ENCODE measurements around the gene SLCO3A1. TPM values are rescaled to one million over a fixed set of nuclear protein-coding genes. Genes with fewer than 3 reads are reported as not detected.

The SLCO3A1 gene
- polyA plus RNA-seq, 1 donor from 2014 or later = 3.1 TPM

DNA sequence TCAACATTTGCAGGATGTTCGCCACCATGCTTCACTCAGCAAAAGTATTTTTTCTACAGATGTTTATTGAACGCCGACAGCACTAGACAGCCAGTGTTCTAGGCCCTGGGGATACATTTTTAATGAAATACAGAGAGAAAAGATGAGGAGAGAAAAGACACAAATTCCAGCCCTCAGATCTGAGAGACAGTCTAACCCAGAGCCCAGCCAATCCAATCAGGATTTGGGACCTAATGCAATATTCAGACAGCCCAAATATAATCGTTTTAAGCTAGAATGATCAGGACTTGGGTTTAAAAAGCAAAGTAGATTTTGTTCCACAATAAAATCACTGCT, 174.8 kb downstream of the SLCO3A1 start:
- Mint-ChIP-seq H3K36me3 (no peaks in the 10 kb centered on the region), H3K27me3 (no peaks in the 10 kb centered on the region), H3K27ac (no peak overlapping the region)

GRCh38 chr15:92029767-92030166, 176.3 kb downstream of the SLCO3A1 start:
- Mint-ChIP-seq H3K4me3 (no peak overlapping the region), H3K27ac (no peak overlapping the region), H3K9me3 (no peaks in the 10 kb centered on the region), H3K4me1 (no peaks in the 10 kb centered on the region), H3K36me3 (peaks cover 3% of the 10 kb centered on the region), H3K27me3 (no peaks in the 10 kb centered on the region)

More for the DNA sequence above, 174.8 kb downstream of the SLCO3A1 start:
- Mint-ChIP-seq H3K9me3 (no peaks in the 10 kb centered on the region), H3K4me1 (no peaks in the 10 kb centered on the region), H3K4me3 (no peak overlapping the region)

GRCh38 chr15:92033314-92033713, 179.8 kb downstream of the SLCO3A1 start:
- H3K27me3 Mint-ChIP-seq = no peaks in the 10 kb centered on the region
- no peaks in the 10 kb centered on the region for H3K4me1 Mint-ChIP-seq
- H3K4me3 Mint-ChIP-seq = no peak overlapping the region
- H3K9me3 Mint-ChIP-seq = no peaks in the 10 kb centered on the region
- H3K36me3 Mint-ChIP-seq = peaks cover 3% of the 10 kb centered on the region
- no peak overlapping the region for H3K27ac Mint-ChIP-seq

DNA sequence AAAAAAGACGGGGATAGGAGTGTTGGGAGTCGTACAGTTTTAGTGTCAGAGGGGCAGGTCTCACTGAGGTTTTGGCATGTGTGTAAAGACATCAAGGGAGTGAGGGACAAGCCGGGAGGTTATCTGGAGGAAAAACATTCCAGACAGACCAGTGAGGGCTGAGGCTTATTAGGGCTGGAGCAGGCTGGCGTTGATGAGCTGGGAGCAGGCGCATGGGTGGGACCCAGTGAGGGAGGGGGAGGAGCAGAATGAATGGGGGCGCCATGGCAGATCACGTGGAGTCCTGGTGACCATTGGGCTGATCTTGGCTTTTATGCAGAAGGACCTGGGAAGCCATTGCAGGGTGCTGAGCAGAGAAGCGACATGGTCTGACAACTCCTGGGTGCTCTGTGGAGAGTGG, 180.2 kb downstream of the SLCO3A1 start:
- Mint-ChIP-seq H3K36me3 (peaks cover 3% of the 10 kb centered on the region), H3K27ac (no peak overlapping the region), H3K27me3 (no peaks in the 10 kb centered on the region), H3K4me3 (no peak overlapping the region), H3K4me1 (no peaks in the 10 kb centered on the region), H3K9me3 (peaks cover 0 to 2% (median under 1%) of the 10 kb centered on the region in 3 donors)

DNA sequence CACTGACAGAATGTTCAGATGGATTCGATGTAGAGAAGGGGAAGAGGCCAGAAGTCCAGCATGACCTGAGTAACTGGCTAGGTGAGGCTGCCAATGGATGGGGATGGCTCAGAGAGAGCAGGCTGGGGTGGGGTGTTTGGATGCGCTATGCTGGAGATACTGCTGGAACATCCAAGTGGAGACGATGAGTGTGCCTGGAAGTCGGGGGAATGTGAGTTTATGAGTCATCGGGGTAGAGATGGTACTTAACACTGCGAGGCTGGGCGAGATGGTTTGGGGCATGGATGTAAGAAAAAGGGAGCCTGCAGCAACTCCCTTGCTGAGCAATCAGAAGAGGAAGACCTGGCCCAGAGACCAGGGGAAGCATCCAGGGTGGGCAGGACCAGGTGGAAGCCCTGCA, 180.7 kb downstream of the SLCO3A1 start:
- no peak overlapping the region for H3K27ac Mint-ChIP-seq
- peaks cover 3% of the 10 kb centered on the region for H3K36me3 Mint-ChIP-seq
- peaks cover 0 to 7% (median 2%) of the 10 kb centered on the region in 3 donors for H3K9me3 Mint-ChIP-seq
- no peaks in the 10 kb centered on the region for H3K4me1 Mint-ChIP-seq
- H3K4me3 Mint-ChIP-seq = no peak overlapping the region
- H3K27me3 Mint-ChIP-seq = no peaks in the 10 kb centered on the region

DNA sequence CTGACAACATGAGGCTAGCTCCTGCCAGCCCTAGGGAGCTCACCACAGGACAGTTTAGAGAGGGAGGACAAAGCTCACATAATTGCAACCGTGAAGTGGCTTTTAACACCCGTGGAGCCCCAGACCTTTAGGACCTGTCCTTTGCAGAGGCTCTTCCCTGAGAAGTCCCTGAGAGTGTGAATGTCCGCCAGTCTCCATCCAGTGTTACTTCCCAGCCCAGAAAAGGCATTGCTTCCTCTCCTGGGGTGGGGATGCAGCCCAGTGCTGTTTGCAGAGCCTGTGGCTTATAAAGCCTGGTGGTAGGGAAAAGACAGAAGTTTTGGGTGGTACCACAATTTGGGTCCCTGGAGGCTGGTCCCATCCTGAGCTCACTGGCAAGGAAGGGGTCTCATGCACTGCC, 182.0 kb downstream of the SLCO3A1 start:
- Mint-ChIP-seq H3K4me3 (no peak overlapping the region), H3K27me3 (no peaks in the 10 kb centered on the region), H3K4me1 (no peaks in the 10 kb centered on the region), H3K27ac (no peak overlapping the region), H3K9me3 (peaks cover 0 to 13% (median 4%) of the 10 kb centered on the region in 3 donors), H3K36me3 (peaks cover 3% of the 10 kb centered on the region)

- H3K4me1 Mint-ChIP-seq = no peaks in the 10 kb centered on the region
- peaks cover 0 to 13% (median 4%) of the 10 kb centered on the region in 3 donors for H3K9me3 Mint-ChIP-seq
- no peaks in the 10 kb centered on the region for H3K27me3 Mint-ChIP-seq
- peak overlapping the region in 1 of 4 donors; percentile 35 for H3K4me3 Mint-ChIP-seq
- peaks cover 3% of the 10 kb centered on the region for H3K36me3 Mint-ChIP-seq
- no peak overlapping the region for H3K27ac Mint-ChIP-seq
Measured at GRCh38 chr15:92035961-92036360, 182.5 kb downstream of the SLCO3A1 start.

DNA sequence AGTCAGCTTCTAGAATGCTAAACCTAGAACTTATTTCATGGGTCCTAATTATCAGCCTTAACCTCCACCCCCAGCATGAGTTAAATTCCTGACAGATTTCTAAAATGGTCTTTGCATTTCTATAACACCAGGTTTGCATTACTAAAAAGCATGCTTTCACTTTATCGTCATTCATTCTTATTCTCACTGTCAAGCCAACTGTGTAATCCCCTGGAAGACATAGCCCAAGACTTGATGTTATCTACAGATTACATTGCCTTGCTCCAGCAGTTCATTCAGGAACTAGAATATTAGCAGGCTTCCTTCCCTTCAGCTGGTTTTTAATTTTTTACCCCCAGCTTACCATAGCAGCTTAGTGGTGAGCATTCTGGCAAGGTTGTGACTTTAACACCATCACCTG, 184.0 kb downstream of the SLCO3A1 start:
- Mint-ChIP-seq H3K27ac (no peak overlapping the region), H3K27me3 (no peaks in the 10 kb centered on the region), H3K9me3 (peaks cover 0 to 13% (median 4%) of the 10 kb centered on the region in 3 donors), H3K36me3 (peaks cover 3% of the 10 kb centered on the region), H3K4me1 (no peaks in the 10 kb centered on the region), H3K4me3 (no peak overlapping the region)

DNA sequence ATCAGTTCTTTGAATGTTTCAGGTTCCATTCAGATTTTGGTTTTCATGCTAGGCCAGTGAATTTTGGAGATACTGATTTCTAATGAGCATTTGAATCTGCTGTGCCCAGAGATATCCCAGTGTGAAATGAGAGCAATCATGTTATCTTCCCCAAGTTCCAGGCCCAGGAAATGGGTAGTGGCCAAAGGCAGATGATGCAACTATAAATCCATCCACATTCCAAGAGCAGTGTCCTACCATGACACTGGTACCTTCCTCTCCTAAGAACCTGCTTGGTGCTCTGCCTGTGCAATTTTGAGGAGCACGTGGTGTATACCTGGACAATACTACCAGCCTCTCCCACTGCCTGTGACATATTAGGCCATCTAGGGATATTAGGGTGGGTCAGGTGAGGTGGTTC, 186.8 kb downstream of the SLCO3A1 start:
- no peaks in the 10 kb centered on the region for H3K27me3 Mint-ChIP-seq
- no peak overlapping the region for H3K4me3 Mint-ChIP-seq
- H3K36me3 Mint-ChIP-seq = no peaks in the 10 kb centered on the region
- no peaks in the 10 kb centered on the region for H3K4me1 Mint-ChIP-seq
- peaks cover 0 to 13% (median 4%) of the 10 kb centered on the region in 3 donors for H3K9me3 Mint-ChIP-seq
- H3K27ac Mint-ChIP-seq = no peak overlapping the region

DNA sequence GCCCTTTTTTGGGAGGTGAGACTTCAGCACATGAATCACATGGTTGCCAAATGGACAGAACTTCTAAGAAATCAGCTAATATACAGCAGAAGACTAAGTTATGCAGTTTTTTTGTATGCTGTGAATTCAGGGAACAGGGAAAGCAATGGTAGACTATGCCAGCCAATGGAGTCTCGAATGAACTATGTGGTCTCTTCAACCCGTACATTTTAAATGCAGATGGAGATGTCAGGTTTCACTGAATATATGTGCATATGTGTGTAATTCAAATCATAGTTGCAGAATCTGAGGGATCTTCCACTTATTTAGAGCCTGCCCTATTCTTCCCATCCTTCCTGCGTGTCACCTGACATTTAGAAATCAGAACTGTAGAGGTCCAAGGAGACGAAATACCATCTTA, 187.9 kb downstream of the SLCO3A1 start:
- Mint-ChIP-seq H3K27ac (no peak overlapping the region), H3K9me3 (peaks cover 0 to 13% (median 4%) of the 10 kb centered on the region in 3 donors), H3K4me1 (no peaks in the 10 kb centered on the region), H3K4me3 (no peak overlapping the region), H3K27me3 (no peaks in the 10 kb centered on the region), H3K36me3 (no peaks in the 10 kb centered on the region)

GRCh38 chr15:92043283-92043682, 189.8 kb downstream of the SLCO3A1 start:
- Mint-ChIP-seq H3K27me3 (no peaks in the 10 kb centered on the region), H3K4me1 (no peaks in the 10 kb centered on the region), H3K36me3 (no peaks in the 10 kb centered on the region), H3K27ac (no peak overlapping the region), H3K9me3 (peaks cover 0 to 13% (median 4%) of the 10 kb centered on the region in 3 donors), H3K4me3 (no peak overlapping the region)

DNA sequence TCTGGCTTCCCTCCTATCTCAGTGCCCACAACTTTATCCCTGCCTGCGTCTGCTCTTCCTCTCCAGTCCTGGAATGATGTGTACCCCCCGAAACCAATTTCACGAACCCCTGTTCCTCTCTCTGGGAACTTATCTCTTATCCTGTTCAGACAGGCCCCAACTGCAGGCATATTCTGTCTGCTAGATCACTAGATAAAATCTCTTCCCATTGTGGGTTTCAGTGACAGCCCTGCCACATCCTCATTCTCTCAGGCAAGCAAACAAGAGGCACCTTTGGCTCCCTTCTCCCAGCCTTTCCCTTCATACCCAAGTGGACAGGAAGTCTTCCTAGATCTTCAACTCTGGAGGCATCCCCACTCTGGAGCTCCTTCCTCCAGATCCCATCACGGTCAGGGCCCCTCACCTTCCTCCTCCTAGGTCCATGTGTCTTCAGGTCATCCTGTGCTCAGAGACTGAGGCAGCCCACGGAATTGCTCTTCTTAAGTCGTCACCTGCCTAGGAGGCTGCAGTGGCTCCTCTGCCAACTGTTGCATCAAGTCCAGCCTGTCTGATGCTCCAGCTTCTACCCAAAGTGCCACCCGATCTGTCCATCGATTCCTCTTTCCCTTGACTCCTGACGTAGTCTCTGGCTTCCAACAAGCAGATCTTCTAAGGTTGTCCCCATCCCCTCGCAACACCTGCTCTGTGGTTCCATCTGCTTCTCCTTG, 190.8 kb downstream of the SLCO3A1 start:
- H3K9me3 Mint-ChIP-seq = peaks cover 0 to 5% (median 2%) of the 10 kb centered on the region in 3 donors
- H3K36me3 Mint-ChIP-seq = no peaks in the 10 kb centered on the region
- no peak overlapping the region for H3K4me3 Mint-ChIP-seq
- no peak overlapping the region for H3K27ac Mint-ChIP-seq
- H3K4me1 Mint-ChIP-seq = no peaks in the 10 kb centered on the region
- H3K27me3 Mint-ChIP-seq = no peaks in the 10 kb centered on the region

- H3K27ac Mint-ChIP-seq = no peak overlapping the region
- no peaks in the 10 kb centered on the region for H3K27me3 Mint-ChIP-seq
- no peaks in the 10 kb centered on the region for H3K9me3 Mint-ChIP-seq
- H3K4me3 Mint-ChIP-seq = no peak overlapping the region
- no peaks in the 10 kb centered on the region for H3K36me3 Mint-ChIP-seq
- no peaks in the 10 kb centered on the region for H3K4me1 Mint-ChIP-seq
Measured at GRCh38 chr15:92047900-92048299, 194.4 kb downstream of the SLCO3A1 start.

GRCh38 chr15:92048739-92049138, 195.2 kb downstream of the SLCO3A1 start:
- Mint-ChIP-seq H3K4me1 (no peaks in the 10 kb centered on the region), H3K27ac (no peak overlapping the region), H3K4me3 (no peak overlapping the region), H3K9me3 (no peaks in the 10 kb centered on the region), H3K27me3 (no peaks in the 10 kb centered on the region), H3K36me3 (no peaks in the 10 kb centered on the region)

DNA sequence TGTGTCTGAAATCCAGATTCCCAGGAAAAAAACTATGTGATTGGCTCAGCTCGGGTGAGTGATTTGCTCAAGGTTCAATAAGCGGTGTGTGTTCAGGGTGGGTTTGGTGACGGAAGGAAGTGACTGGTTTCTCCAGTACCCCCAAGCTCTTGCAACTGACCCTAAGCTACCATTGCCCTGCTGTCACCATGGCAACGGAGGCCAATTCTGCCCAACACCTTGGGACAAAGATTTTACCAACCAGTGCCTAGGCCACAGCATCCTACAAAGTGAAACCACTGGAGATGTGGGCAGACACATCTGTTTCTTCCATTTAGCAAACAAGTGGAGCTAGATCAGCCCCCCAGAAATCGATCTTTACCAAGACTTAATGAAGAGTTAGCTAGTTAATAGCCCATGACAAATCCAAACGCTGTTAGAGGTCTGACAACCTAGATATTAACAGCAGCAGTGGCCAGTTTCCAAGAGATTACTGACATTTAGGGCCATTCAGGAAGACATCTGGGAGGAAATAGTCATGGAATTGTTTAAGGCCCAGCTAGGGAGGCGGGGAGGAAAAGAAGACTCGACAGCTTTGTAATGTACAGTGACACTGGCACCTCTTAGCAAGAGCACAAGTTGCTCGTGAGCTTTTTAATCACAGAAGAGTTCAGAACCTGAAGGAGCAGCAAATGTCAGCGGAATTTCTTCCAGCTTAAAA, 195.9 kb downstream of the SLCO3A1 start:
- H3K36me3 Mint-ChIP-seq = no peaks in the 10 kb centered on the region
- no peak overlapping the region for H3K27ac Mint-ChIP-seq
- no peaks in the 10 kb centered on the region for H3K4me1 Mint-ChIP-seq
- H3K9me3 Mint-ChIP-seq = no peaks in the 10 kb centered on the region
- no peak overlapping the region for H3K4me3 Mint-ChIP-seq
- no peaks in the 10 kb centered on the region for H3K27me3 Mint-ChIP-seq
